Activated effector memory CD4-positive, alpha-beta T cell treated with anti-CD3 and anti-CD28 coated beads, Interleukin-2, amount 50 U/mL, for 16 hours (primary cell): Measurements from ENCODE around the gene CSF1.
A peak's percentile ranks its signal among the peaks of the same experiment; 100 is the strongest.
"Not testable (repeated sequence)": the region's sequence is repeated elsewhere in the genome, so short reads cannot be mapped to it uniquely, and the experiment has no call there.

Source experiments
- DNase-seq: peaks from one replicate; pipeline ENCODE4 v3.0.0-alpha.2; 2020

The CSF1 gene, protein sequence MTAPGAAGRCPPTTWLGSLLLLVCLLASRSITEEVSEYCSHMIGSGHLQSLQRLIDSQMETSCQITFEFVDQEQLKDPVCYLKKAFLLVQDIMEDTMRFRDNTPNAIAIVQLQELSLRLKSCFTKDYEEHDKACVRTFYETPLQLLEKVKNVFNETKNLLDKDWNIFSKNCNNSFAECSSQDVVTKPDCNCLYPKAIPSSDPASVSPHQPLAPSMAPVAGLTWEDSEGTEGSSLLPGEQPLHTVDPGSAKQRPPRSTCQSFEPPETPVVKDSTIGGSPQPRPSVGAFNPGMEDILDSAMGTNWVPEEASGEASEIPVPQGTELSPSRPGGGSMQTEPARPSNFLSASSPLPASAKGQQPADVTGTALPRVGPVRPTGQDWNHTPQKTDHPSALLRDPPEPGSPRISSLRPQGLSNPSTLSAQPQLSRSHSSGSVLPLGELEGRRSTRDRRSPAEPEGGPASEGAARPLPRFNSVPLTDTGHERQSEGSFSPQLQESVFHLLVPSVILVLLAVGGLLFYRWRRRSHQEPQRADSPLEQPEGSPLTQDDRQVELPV

GRCh38 chr1:109910123-109910962 lies at the start of gene CSF1:
Gene CSF1, plus strand, starts transcription at chr1:109910849. Its CDS starts 175 bp downstream, at chr1:109911024.
- peak; percentile 87 for DNase-seq

- DNase-seq = not testable (repeated sequence)
These were observed 49.0 kb upstream of the CSF1 start for GRCh38 chr1:109861616-109862015.

GRCh38 chr1:109863667-109864046 lies 47.0 kb upstream of the CSF1 start:
- no peak for DNase-seq

DNA sequence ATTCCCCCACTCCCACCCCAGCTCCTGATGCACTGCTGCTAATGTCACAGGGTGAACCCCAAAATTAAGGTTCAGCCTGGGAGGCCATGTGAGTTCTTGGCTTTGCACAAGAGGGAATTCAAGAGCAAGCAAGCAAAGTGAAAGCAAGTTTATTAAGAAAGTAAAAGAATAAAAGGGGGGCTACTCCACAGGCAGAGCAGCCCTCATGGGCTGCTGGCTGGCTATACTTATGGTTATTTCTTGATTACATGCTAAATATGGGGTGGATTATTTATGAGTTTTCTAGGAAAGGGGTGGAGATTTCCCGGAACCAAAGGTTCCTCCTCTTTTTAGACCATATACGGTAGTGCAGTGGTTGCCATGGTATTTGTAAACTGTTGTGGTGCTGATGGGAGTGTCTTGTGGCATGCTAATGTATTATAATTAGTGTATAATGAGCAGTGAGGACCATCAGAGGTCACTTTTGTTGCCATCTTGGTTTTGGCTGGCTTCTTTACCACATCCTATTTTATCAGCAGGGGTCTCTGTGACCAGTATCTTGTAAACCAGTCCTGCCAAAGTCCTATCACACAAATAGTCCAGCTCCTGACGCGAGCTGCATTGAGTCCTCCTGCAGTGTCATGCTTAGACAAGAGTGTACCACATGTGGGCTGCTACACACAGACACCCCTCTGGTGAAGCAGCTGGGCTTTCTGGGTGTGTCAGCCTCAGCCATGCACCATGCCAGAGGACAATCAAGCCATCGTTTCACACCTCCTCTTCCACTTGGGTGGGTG lies 46.4 kb upstream of the CSF1 start:
- no peak for DNase-seq

GRCh38 chr1:109864930-109865612 lies 45.6 kb upstream of the CSF1 start:
- no peak for DNase-seq

DNA sequence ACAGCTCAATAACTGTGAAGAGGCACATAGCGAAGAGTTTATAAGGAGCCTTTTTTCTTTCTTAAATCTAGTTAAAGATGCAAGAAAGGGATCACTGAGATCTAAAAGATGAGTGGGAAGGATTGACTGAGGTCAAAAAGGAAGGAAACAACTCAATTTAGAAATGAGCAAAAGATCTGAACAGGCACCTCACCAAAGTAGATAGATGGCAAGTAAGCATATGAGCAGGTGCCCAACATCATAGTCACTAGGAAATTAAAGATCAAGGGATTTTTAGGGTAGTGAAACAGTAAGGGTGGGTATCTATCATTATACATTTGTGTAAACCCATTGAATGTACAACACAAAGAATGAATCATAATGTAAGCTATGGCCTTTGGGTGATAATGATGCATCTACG lies 44.6 kb upstream of the CSF1 start:
- DNase-seq = no peak

- no peak for DNase-seq
These were observed 37.1 kb upstream of the CSF1 start for GRCh38 chr1:109873278-109874175.

- no peak for DNase-seq
These were observed 36.2 kb upstream of the CSF1 start for GRCh38 chr1:109874445-109874844.

- DNase-seq = no peak
These were observed 34.8 kb upstream of the CSF1 start for GRCh38 chr1:109875874-109876273.

- DNase-seq = no peak
These were observed 33.9 kb upstream of the CSF1 start for GRCh38 chr1:109876617-109877316.

DNA sequence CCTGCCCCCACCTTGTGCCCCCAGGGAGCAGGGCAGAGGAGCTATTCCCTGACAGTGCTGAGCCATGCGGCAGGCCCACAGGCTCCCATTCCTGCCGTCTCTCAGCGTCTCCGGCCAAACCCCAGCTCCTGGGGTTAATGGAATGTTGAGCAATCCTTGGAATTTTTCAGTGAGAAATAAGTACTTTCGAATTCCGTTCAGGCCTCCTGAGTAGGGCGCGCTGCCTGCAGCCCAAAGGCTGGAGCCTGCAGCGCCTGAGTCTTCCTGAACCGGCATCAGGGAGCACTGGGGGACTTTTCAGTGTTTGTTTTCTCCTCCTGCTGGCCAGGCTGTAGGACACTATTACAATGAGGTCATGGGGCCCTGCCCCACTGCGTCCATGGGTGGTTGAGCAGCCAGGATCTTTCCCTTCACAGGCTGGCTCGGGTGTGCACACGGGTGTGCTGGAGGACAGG lies 33.3 kb upstream of the CSF1 start:
- no peak for DNase-seq

GRCh38 chr1:109877776-109878175 lies 32.9 kb upstream of the CSF1 start:
- no peak for DNase-seq

- no peak for DNase-seq
These were observed 32.0 kb upstream of the CSF1 start for GRCh38 chr1:109878531-109879104.

DNA sequence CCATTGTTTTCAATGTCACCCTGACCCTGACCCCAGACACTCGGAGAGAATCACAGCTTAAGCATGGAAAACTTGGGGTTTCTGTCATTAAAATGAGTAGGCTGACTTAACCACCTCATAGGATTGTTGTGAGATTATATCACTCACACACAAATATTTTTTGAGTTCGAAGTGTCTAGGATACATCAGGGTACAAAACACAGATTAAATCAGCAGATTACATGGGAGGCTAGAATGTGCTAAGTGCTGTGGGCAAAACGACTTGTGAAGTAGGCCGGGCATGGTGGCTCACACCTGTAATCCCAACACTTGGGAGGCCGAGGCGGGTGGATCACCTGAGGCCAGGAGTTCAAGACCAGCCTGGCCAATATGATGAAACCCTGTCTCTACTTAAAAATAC lies 31.3 kb upstream of the CSF1 start:
- not testable (repeated sequence) for DNase-seq

GRCh38 chr1:109879881-109880525 lies 30.6 kb upstream of the CSF1 start:
- no peak for DNase-seq

- no peak for DNase-seq
These were observed 29.4 kb upstream of the CSF1 start for GRCh38 chr1:109880971-109881894.

DNA sequence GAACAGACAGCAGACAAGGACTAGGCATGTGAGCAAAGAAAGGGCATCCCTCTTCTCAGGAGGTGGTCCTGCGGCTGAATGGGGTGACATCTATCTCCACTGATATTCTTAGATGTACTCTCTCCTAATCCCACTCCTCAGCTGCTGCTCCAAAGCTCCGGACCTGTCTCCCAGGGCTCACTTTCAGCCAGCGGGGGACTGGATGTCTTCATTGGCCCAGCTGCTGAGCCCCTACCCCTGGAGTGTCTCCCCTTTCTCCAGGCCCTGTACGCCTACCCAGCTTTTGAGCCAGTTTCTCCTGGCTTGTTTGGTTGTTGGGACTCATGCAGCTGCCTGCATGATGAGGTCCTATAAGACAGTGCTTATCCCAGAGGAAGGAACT lies 28.8 kb upstream of the CSF1 start:
- DNase-seq = no peak
